ENCODE measurements around the gene CPT1A. TPM values are rescaled to one million over a fixed set of nuclear protein-coding genes. Genes with fewer than 3 reads are reported as not detected.

Gene CPT1A
- total RNA-seq, 2 experiments from 2014 or later, result 28.8 to 32.9 TPM

DNA sequence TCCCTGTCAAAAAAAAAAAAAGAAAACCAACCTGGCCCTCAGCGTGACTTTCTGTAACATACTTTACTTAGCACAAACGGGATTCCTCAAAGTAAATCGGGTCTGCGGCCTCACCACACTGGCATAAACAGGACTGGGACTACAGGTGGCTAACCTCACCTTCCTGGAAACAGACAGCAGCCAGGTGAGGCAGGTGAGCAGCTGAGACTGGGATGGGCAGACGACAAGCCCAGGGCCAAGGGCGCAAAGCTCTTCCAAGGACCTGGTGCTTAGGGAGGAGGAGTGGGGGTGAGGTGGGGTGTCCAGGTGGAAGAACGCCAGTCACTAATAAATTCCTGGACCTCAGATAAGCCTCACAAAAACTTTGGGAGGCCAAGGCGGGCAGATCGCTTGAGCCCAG, 15.0 kb downstream of the CPT1A start:
- Mint-ChIP-seq H3K4me1 (ENCODE audit: low read depth) (peaks cover 26% of the 10 kb centered on the region), H3K27me3 (no peaks in the 10 kb centered on the region), H3K9me3 (no peaks in the 10 kb centered on the region), H3K27ac (no peak overlapping the region), H3K4me3 (no peak overlapping the region), H3K36me3 (no peaks in the 10 kb centered on the region)
- POLR2A ChIA-PET, result no interaction called here
- CTCF ChIA-PET, result no interaction called here
- DNase-seq, result no peak
- intact Hi-C loops (cut with micrococcal nuclease), result no loop called here

DNA sequence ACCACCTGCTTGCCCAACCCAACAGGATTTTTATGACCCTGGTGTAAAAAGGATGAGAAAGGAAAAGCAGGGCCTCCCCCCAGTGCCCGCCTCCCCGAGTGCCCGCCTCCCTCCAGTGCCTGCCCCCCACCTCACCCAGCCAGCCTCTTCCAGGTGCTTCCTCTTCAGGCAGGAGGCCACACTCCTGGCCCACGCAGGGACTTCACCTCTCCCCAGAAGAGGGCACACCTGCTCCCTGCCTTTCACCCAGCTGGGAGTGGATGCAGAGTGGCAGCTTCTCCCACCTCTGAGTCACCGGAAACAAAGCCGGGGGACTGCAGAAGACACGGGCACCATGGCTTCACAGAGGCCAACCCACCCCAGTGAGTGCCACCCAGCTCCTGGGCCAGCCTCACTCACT, 16.1 kb downstream of the CPT1A start:
- ChIA-PET CTCF (interaction anchor here (0.7 kb wide), 1 partner anchor 18 kb away, joined by 5 read pairs; no protein-coding TSS in a partner anchor), POLR2A (no interaction called here)
- Mint-ChIP-seq H3K9me3 (no peaks in the 10 kb centered on the region), H3K27me3 (no peaks in the 10 kb centered on the region), H3K4me3 (no peak overlapping the region), H3K27ac (no peak overlapping the region), H3K36me3 (no peaks in the 10 kb centered on the region), H3K4me1 (ENCODE audit: low read depth) (peaks cover 21% of the 10 kb centered on the region)
- intact Hi-C loops (cut with micrococcal nuclease), result no loop called here
- DNase-seq, result peak; percentile 66

DNA sequence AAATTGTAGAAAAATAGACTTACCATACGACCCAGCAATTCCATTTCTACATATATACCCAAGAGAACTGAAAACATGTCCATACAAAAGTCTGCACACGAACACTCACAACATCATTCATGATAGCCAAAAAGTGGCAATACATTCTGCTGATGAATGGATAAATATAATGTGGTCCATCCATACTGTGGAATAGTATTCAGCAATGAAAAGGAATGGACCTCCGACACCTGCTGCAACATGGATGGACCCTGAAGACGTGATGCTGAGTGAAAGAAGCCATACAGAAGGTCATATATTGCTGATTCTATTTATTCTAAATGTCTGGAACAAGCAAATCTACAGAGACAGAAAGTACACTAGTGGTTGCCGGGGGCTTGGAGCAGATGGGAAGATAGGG, 19.2 kb downstream of the CPT1A start:
- intact Hi-C loops (cut with micrococcal nuclease), result no loop called here
- CTCF ChIA-PET, result interaction anchor here (1.6 kb wide), 1 partner anchor 22 kb away, joined by 5 read pairs; no protein-coding TSS in a partner anchor
- no peak overlapping the region for H3K4me3 Mint-ChIP-seq

GRCh38 chr11:68821670-68822069, 20.0 kb downstream of the CPT1A start:
- Mint-ChIP-seq H3K27me3 (no peaks in the 10 kb centered on the region), H3K36me3 (no peaks in the 10 kb centered on the region), H3K9me3 (no peaks in the 10 kb centered on the region), H3K4me3 (no peak overlapping the region), H3K4me1 (ENCODE audit: low read depth) (peaks cover 22% of the 10 kb centered on the region), H3K27ac (no peak overlapping the region)
- intact Hi-C loops (cut with micrococcal nuclease), result no loop called here
- POLR2A ChIA-PET, result interaction anchor here (0.5 kb wide), 1 partner anchor 357 kb away, joined by 3 read pairs; no protein-coding TSS in a partner anchor
- CTCF ChIA-PET, result no interaction called here
- DNase-seq, result no peak

More for the DNA sequence above, 19.2 kb downstream of the CPT1A start:
- H3K27ac Mint-ChIP-seq, result no peak overlapping the region
- peaks cover 16% of the 10 kb centered on the region for H3K4me1 Mint-ChIP-seq (ENCODE audit: low read depth)
- H3K36me3 Mint-ChIP-seq, result no peaks in the 10 kb centered on the region
- DNase-seq, result no peak
- no peaks in the 10 kb centered on the region for H3K9me3 Mint-ChIP-seq
- no peaks in the 10 kb centered on the region for H3K27me3 Mint-ChIP-seq
- POLR2A ChIA-PET, result no interaction called here

DNA sequence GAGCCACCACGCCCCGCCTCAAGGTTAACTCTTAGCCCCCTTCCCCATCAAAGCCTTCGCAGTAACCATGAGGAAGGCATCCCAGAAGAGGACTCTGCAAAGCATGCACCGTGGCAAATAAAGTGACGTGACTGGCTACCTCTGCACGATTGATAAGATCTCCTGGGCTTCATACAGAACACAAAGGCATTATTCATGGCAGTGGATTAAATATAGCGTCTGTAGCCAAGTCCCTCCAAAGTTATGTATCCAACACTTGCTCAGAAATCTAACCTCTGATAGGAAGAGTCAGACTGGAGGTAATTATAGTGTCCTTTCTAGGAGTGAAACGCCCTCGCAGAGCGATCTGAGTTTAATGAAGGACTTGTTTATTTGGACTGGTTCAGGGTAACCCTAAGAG, 22.4 kb downstream of the CPT1A start:
- Mint-ChIP-seq H3K27ac (no peak overlapping the region), H3K36me3 (peaks cover 2% of the 10 kb centered on the region), H3K4me1 (ENCODE audit: low read depth) (peaks cover 18% of the 10 kb centered on the region), H3K9me3 (no peaks in the 10 kb centered on the region), H3K4me3 (no peak overlapping the region), H3K27me3 (no peaks in the 10 kb centered on the region)
- intact Hi-C loops (cut with micrococcal nuclease), result no loop called here
- DNase-seq, result no peak
- CTCF ChIA-PET, result interaction anchor here (3.7 kb wide), 1 partner anchor 24 kb away, joined by 17 read pairs; no protein-coding TSS in a partner anchor
- POLR2A ChIA-PET, result no interaction called here

GRCh38 chr11:68818181-68818580, 23.5 kb downstream of the CPT1A start:
- peaks cover 18% of the 10 kb centered on the region for H3K4me1 Mint-ChIP-seq (ENCODE audit: low read depth)
- no peak overlapping the region for H3K27ac Mint-ChIP-seq
- H3K36me3 Mint-ChIP-seq, result peaks cover 2% of the 10 kb centered on the region
- POLR2A ChIA-PET, result no interaction called here
- H3K27me3 Mint-ChIP-seq, result no peaks in the 10 kb centered on the region
- no peaks in the 10 kb centered on the region for H3K9me3 Mint-ChIP-seq
- CTCF ChIA-PET, result interaction anchor here (0.6 to 3.7 kb wide), 3 partner anchors 16 to 607 kb away, joined by 3 to 17 read pairs (median 4); no protein-coding TSS in a partner anchor
- intact Hi-C loops (cut with micrococcal nuclease), result no loop called here
- H3K4me3 Mint-ChIP-seq, result no peak overlapping the region
- no peak for DNase-seq

GRCh38 chr11:68817554-68817953, 24.2 kb downstream of the CPT1A start:
- ChIA-PET CTCF (interaction anchor here (0.7 to 3.7 kb wide), 4 partner anchors 15 to 26 kb away, joined by 3 to 17 read pairs (median 4); no protein-coding TSS in a partner anchor), POLR2A (no interaction called here)
- no peak overlapping the region for H3K4me3 Mint-ChIP-seq
- intact Hi-C loops (cut with micrococcal nuclease), result no loop called here
- no peaks in the 10 kb centered on the region for H3K27me3 Mint-ChIP-seq
- DNase-seq, result no peak
- no peaks in the 10 kb centered on the region for H3K9me3 Mint-ChIP-seq
- H3K27ac Mint-ChIP-seq, result peak overlapping the region; percentile 75
- H3K4me1 Mint-ChIP-seq (ENCODE audit: low read depth), result peaks cover 18% of the 10 kb centered on the region
- H3K36me3 Mint-ChIP-seq, result peaks cover 2% of the 10 kb centered on the region

GRCh38 chr11:68816917-68817419, 24.7 kb downstream of the CPT1A start:
- POLR2A ChIA-PET, result no interaction called here
- no peaks in the 10 kb centered on the region for H3K27me3 Mint-ChIP-seq
- H3K4me1 Mint-ChIP-seq (ENCODE audit: low read depth), result peaks cover 18% of the 10 kb centered on the region

DNA sequence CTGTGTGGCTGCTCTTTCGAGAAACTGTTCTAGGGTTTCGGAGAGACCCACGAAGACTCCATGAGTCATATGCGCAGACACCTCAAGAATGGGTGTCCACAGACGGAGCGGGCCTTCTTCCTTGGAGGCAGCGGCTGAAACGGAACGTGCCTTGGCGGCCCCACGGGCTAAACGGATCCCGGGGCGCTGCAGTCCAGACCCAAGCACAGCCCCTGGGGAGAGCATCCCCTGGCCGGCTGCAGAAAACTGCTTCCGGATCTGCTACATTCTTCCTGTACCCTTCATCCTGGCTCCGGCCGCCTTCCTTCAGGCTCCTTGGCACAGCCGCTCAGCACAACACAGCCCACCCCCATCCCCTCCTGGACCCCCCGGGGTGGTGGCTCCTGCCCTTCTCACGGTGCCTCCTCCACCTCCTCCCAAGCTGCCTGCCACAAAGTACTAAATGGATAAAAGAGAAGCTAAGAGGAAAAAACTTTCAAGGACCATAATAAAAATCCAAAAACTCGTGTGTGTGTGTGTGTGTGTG, 25.4 kb downstream of the CPT1A start:
- CTCF ChIA-PET, result no interaction called here
- intact Hi-C loops (cut with micrococcal nuclease), result no loop called here
- H3K4me1 Mint-ChIP-seq (ENCODE audit: low read depth), result peaks cover 18% of the 10 kb centered on the region
- no peak for DNase-seq
- no peak overlapping the region for H3K4me3 Mint-ChIP-seq
- H3K9me3 Mint-ChIP-seq, result no peaks in the 10 kb centered on the region
- peak overlapping the region; percentile 69 for H3K27ac Mint-ChIP-seq
- peaks cover 2% of the 10 kb centered on the region for H3K36me3 Mint-ChIP-seq
- H3K27me3 Mint-ChIP-seq, result no peaks in the 10 kb centered on the region
- POLR2A ChIA-PET, result no interaction called here

More at GRCh38 chr11:68816917-68817419, 24.7 kb downstream of the CPT1A start:
- no peak overlapping the region for H3K4me3 Mint-ChIP-seq
- peak; percentile 53 for DNase-seq
- H3K36me3 Mint-ChIP-seq, result peaks cover 2% of the 10 kb centered on the region
- no peaks in the 10 kb centered on the region for H3K9me3 Mint-ChIP-seq
- intact Hi-C loops (cut with micrococcal nuclease), result no loop called here
- CTCF ChIA-PET, result interaction anchor here (0.7 to 3.7 kb wide), 3 partner anchors 18 to 27 kb away, joined by 3 to 17 read pairs (median 3); no protein-coding TSS in a partner anchor
- H3K27ac Mint-ChIP-seq, result peak overlapping the region; percentile 75

GRCh38 chr11:68813773-68814172, 27.9 kb downstream of the CPT1A start:
- Mint-ChIP-seq H3K4me3 (no peak overlapping the region), H3K36me3 (peaks cover 2% of the 10 kb centered on the region), H3K27ac (no peak overlapping the region), H3K9me3 (no peaks in the 10 kb centered on the region), H3K27me3 (no peaks in the 10 kb centered on the region), H3K4me1 (ENCODE audit: low read depth) (peaks cover 18% of the 10 kb centered on the region)
- intact Hi-C loops (cut with micrococcal nuclease), result no loop called here
- DNase-seq, result no peak
- POLR2A ChIA-PET, result no interaction called here
- CTCF ChIA-PET, result interaction anchor here (1.6 kb wide), 1 partner anchor 16 kb away, joined by 6 read pairs; no protein-coding TSS in a partner anchor

GRCh38 chr11:68812526-68812925, 29.2 kb downstream of the CPT1A start:
- Mint-ChIP-seq H3K4me1 (ENCODE audit: low read depth) (peaks cover 11% of the 10 kb centered on the region), H3K36me3 (peaks cover 2% of the 10 kb centered on the region), H3K27ac (no peak overlapping the region), H3K4me3 (no peak overlapping the region), H3K27me3 (no peaks in the 10 kb centered on the region), H3K9me3 (no peaks in the 10 kb centered on the region)
- intact Hi-C loops (cut with micrococcal nuclease), result no loop called here
- ChIA-PET POLR2A (no interaction called here), CTCF (no interaction called here)
- DNase-seq, result no peak

DNA sequence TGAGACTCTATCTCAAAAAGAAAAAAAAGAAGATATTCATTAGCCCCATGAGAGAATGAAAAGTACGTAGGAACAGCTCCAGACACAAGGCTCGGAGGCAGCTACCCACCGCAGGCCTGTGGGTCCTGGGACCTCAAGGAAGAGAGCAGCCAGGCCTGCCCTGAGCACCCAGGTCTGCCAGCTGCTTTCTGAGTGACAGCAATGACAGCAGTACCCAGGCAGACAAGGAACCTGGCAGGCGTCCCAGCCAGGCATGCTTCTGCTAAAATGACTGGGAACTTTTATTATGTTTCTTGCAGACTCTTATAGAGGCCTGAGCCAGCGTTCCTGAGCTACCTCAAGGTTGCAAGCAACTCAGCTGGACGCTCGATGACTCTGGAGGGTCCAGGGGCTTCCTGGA, 31.6 kb downstream of the CPT1A start:
- no peaks in the 10 kb centered on the region for H3K27me3 Mint-ChIP-seq
- H3K4me1 Mint-ChIP-seq (ENCODE audit: low read depth), result no peaks in the 10 kb centered on the region
- peaks cover 5% of the 10 kb centered on the region for H3K36me3 Mint-ChIP-seq
- H3K27ac Mint-ChIP-seq, result no peak overlapping the region
- intact Hi-C loops (cut with micrococcal nuclease), result no loop called here
- no peaks in the 10 kb centered on the region for H3K9me3 Mint-ChIP-seq
- POLR2A ChIA-PET, result no interaction called here
- H3K4me3 Mint-ChIP-seq, result no peak overlapping the region
- no peak for DNase-seq
- CTCF ChIA-PET, result no interaction called here

GRCh38 chr11:68809506-68809905, 32.2 kb downstream of the CPT1A start:
- Mint-ChIP-seq H3K27me3 (no peaks in the 10 kb centered on the region), H3K36me3 (peaks cover 3% of the 10 kb centered on the region), H3K9me3 (no peaks in the 10 kb centered on the region), H3K27ac (no peak overlapping the region), H3K4me1 (ENCODE audit: low read depth) (no peaks in the 10 kb centered on the region), H3K4me3 (no peak overlapping the region)
- no peak for DNase-seq
- ChIA-PET CTCF (no interaction called here), POLR2A (no interaction called here)
- intact Hi-C loops (cut with micrococcal nuclease), result no loop called here

Data from activated CD4-positive, alpha-beta memory T cell treated with anti-CD3 and anti-CD28 coated beads for 36 hours (primary cell).